Mesenteric fat pad (tissue), 1 donor: ENCODE data around the gene FRMD5. TPM values are rescaled to one million over a fixed set of nuclear protein-coding genes. Genes with fewer than 3 reads are reported as not detected.
"Not testable (repeated sequence)": the region's sequence is repeated elsewhere in the genome, so short reads cannot be mapped to it uniquely, and the experiment has no call there.

ENCODE experiments used
- DNase-seq: peaks from one replicate; pipeline ENCODE4 v3.0.0-alpha.2; 2020; ENCODE audit warnings: low spot score
- long read RNA-seq: library from polyadenylated mRNA; unstranded; transcript quantifications from one replicate; pipeline ENCODE4 v2.0.0, GENCODE V29; 2020
- total RNA-seq: library from RNA; stranded (reverse); fragmentation: NEBNext Ultra II Directional; extraction: Animal tissue kit (Norgen Biotek cat#: 25700); gene quantifications from one replicate; pipeline ENCODE4 v1.2.1, GENCODE V29; 2021
- donor health status: DM: yes; HTN: yes; CAD: no.

Gene FRMD5
- total RNA-seq: 0.13 TPM
- long read RNA-seq: 0 reads

DNA sequence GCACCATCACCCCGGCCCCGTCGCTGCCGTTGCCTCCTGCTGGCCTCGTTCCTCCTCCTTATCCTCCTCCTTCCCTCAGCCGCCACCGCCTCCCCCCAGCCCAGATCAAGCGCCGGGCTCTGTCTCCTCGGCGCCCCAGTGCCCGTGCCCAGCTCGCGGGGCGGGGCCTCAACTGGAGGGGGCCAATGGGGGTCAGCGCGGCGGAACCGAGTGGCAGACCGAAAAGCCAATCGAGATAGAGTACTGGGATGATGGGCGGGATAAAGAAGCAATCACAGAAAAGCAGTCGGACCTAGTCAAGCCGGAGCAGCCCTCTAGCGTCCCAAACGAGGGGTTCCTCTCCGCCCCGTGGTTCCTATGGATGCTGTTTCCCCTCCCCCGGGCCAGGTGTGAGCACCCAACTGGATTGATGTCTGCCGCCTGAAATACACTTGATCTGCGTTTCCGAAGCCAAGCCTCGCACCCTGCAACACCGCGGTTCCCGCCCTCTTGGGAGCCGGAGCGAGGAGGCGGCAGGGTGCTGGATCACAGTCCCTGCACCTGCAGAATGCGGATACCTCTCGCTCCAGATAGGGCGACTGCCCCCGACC lies at the start of gene FRMD5:
TSS of gene FRMD5 (minus strand) at position 121 of the 590 bp plus-strand sequence.
- peak; percentile 93 for DNase-seq

DNA sequence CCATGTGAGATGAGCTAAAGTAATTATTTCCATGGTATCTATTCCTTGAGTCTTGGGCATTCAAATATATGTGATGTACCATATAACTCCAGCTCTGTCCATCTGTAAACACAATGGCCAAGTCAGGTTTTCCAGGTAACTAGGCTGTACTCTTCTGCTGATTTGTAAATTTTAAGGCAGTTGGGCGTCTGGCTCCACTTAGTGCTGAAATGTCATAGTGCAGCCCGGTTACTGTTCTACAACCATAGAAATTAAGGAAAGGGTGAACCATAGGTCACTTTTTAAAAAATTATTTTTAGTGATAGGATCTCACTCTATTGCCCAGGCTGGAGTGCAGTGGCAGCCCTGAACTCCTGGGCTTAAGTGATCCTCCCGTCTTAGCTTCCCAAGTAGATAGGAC lies 48.8 kb upstream of the FRMD5 start:
- DNase-seq: no peak

DNA sequence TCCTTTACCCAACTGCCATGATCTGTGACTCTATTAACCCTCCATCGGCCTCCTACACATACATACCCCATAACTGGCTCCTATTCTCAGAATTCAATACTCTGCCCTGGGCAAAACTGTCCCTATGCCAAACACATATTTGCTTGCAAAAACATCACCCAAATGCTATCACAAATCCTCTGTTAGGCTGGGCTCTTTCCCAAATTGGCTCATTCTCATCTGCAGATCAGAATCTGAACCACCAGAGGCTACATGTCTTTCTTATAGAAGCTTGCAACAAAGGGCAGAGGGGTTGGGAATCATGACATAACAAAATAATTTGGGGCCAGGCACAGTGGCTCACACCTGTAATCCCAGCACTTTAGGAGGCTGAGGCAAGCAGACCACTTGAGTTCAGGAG lies 48.1 kb upstream of the FRMD5 start:
- no peak for DNase-seq

DNA sequence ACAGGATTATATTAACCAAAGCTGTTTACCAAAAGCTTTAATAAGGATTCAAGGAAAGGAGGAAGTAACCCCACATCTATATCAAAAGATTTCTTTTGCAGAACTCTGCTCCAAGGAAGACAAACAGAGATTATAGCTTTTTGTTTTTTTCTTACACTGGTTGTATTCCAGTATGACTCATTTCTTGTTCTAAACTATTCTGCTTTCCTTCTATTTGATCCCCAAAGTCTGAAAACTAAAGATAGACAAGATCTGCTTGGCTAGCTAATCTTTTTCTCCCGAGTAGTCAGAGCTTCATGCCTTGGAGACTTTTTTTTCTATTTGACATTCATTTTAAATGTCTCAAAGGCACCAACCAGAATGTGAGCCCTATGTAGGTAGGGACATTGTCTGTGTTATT lies 36.8 kb upstream of the FRMD5 start:
- DNase-seq: no peak

DNA sequence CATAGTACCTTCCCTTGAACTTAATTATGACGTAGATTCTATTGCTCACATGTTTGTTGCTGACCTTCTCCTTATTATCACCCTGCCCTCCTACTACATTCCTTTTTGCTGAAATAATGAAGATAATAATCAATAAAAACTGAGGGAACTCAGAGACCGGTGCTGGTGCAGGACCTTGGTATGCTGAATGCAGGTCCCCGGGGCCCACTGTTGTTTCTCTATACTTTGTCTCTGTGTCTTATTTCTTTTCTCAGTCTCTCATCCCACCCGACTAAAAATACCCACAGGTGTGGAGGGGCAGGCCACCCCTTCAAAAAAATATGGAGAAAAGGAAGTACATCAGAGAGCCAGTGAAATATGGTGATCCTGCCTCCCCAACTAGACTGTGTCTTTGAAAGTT lies 34.2 kb upstream of the FRMD5 start:
- not testable (repeated sequence) for DNase-seq

DNA sequence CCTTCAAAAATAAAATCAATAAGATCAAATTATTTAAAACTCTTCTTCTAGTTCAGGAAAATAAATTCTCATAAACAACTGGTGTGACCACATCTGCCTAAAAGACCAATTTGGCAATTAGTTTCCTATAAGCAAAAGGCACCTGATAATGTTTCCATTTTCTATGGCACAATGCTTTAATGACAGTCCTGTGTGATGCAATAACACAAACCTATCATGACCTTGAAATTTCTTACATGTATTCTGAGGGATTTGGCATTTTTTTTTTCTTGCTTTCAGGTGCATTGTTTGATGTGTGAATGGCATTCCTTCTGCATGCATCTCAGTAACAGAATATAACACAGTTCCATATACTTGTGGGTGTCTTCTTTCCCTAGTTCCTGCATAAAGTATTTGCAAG lies 32.5 kb upstream of the FRMD5 start:
- no peak for DNase-seq

DNA sequence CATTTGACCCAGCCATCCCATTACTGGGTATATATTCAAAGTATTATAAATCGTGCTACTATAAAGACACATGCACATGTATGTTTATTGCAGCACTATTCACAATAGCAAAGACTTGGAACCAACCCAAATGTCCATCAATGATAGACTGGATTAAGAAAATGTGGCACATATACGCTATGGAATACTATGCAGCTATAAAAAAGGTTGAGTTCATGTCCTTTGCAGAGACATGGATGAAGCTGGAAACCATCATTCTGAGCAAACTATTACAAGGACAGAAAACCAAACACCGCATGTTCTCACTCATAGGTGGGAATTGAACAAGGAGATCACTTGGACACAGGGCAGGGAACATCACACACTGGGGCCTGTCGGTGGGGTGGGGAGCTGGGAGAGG lies 31.9 kb upstream of the FRMD5 start:
- not testable (repeated sequence) for DNase-seq

DNA sequence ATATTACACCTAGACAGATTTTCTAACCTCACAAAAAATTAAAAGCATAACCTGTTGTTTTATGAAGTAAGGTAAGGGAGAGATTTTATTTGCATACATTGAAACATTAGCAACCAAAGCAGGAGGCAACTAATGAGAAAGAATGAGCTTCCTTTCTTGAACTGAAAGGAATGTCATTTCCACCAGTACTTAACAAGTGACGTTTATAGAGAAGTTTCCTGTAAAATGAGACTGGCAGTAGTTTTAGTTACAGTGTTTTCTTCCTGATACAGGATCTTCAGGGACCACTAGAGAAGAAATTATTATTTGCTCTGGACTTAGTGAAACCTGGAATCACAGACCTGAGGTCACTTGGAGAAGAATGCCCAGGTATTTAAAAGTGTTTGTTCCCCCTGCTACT lies 27.4 kb upstream of the FRMD5 start:
- no peak for DNase-seq

DNA sequence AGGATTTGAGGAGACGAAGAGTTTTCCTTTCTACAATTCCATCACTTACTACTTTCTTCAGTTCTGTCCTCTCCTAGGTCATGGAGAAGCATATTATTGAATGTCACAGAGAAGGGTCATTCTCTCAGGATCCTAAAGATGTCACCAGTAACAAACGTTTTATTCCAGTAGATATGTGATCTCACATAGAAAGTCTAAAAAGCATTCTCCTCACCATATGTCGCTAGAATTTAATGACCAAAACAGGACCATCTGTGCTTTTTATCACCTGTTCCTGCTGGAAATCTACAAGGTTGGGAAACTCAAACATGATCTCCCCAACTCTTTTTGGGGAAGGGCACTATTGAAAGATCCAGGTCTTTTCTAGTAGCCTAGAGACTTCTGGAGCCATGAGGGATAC lies 24.0 kb upstream of the FRMD5 start:
- no peak for DNase-seq

DNA sequence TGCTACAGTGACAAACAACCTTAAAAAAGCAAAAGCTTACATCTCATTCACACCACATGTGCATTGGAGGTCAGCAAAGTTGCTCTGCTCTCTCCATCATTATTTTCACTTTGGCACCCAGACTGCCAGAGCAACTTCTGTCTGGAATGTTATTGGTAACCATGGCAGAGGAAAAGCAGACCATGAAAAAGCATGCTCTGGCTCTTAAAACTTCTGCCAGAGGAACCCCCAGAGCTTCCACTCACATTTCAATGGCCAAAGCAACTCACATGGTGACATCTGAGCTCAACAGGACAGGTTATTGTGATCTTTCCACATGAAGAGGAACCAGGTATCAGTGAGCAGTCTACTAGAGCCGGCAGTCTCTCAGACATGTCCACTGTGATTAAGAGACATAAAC lies 21.9 kb upstream of the FRMD5 start:
- no peak for DNase-seq

DNA sequence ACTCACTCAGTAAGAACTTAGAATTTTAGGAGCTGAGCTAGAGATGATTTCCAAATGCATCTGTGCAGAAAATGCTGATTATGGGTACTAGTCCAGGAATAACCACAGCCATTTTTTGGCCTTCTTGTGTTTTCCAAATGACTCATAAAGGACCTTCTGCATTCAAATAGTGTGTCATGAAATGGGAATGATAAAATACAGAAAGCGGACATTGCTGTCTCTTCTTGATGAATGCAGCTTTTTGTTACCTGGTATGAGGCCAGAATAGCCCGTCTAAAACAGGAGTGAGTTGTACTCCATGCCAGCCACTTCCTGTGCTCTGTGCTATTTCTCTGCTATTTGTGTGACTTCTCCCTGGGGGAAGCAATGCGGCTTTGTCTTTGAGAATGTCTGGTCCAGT lies 20.5 kb upstream of the FRMD5 start:
- no peak for DNase-seq

DNA sequence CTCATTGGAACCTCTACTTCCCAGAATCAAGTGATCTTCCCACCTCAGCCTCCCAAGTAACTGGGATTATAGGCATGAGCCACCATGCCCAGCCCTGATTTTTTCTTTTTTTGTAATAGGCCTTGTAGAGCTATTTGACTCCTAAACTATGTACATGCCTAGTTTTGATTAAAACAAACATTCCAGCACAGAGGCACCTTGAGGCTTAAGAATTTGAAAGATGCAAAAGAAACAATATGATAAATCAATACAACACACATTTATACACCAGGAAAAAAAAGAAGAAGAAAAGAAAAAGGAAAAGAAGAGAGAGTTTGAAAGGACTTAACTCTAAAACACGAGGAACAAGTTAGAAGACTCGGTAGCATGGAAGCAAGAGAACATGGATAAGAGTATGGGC lies 13.9 kb upstream of the FRMD5 start:
- DNase-seq: no peak

DNA sequence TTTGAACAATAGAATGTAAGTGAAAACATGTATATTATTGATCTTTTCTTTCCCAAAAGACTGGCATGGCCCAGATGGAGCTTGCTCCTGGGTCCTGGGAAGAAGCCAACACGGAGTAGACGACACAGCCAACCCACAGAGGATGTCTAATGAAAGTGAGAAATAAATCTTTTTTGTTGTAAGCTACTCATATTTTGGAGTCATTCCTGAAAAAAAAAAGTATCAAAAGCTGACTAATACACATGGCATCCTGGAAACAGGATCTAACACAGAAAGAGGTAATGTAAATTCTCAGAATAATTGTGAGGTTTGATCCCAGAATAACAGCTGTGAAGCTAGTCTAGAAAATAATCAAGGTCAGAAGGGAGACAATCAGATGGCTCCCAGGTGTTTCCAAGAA lies 12.6 kb upstream of the FRMD5 start:
- DNase-seq: no peak

DNA sequence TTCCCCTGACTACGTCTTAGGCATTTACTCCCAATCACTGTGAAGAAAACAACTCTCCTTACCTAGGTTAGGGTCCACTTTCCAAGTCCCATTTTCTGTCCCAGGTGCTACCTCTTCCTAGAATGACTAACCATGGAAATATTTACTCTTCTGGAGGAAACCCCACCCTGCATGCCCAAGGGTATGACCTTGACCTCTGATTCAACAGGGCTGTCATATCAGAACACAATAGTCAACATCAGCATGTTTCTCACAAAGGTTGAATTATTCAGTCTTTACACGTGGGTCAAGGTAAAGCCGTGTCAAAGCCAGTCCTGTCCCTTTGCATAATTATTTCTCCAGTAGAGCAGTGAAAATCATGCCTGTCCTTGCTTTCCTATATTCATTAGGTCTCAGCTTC lies 4.3 kb upstream of the FRMD5 start:
- no peak for DNase-seq

DNA sequence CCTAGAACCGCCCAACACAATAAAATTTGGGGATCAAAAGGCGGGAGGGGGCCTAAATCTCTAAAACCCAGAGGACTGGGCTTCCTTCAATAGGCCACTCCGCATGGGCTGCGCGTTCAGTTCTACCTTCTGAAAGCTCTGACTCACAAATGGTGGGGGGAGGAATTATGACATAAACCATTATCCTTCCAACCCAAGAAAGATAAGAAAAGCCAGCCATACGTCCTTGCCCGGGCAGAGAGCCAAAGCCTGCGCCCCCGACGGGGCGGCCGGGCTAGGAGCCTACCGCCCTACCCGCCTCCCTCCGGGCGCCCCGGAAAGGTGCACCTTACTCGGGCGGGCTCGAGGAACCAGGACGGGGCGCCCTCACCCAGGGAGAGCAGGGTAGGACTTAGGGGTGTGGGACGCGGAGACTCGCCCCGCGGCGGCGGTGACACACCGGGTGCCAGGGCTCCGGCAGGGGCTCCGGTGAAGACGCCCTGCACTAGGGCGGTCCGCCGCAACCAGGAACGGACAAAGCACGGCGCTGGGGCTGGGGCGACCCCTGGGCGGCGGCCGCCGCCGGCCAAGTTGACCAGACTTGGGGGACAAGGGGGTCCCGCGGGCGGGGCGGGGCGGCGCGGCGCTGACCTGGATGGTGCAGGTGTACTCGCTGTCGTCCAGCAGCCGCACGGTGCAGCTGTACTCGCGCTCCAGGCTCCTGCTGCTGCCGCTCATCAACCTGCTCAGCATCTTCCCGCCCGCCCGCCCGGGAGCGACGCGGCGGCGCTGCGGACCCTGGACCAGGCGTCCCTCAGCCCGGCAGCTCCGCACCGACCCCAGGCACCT lies 534 bp downstream of the FRMD5 start:
- DNase-seq: no peak

DNA sequence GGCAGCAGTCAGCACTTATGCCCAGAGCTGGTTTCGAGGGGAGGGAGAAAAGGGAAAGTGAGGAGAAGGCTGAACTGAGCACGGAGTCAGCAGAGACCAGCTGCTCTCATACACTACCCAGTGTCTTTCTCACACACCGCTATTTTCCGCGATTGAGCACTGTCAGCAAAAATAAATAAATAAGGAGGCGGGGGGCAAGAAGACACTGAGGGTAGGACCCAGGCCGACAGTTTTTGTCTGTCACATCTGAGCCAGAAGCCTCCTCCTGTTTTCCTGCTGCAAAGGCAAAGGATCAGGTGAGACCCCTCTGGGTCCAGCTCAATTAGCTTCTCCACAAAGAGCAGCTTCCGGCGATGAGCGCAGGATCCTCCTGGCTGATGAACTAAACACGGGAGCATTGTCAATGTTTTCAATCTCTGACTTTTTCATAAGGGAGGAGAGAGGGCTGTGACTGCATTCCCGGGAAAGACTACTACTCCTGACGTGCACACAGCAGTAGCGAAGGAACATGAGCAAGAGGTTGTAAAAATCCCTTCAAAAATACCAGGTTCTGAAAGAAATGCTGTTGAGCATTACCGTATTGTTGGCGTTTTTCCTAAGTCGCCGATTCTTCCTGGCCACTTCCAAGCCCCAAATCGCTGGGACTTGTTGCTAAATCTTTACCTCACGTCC lies 1.3 kb downstream of the FRMD5 start:
- DNase-seq: no peak

DNA sequence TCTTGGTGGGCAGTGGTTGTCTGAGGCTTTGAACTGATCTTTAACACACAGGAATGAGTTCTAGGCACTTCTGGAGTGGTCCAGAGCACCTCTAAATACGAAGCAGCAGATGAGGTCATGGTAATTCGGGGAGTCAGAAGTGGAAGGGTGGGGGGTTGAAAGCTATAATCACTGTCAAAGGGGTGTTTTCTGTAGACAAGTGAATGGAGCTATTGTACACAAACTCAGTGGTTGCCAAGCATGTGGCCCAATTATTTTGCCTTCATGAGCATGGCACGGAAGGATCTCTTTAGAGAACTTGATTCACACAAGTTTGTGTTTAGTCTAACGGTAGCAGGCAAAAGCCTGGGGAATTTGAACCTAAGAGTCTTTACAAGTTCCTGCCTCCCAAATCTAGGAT lies 6.3 kb downstream of the FRMD5 start:
- DNase-seq: no peak

DNA sequence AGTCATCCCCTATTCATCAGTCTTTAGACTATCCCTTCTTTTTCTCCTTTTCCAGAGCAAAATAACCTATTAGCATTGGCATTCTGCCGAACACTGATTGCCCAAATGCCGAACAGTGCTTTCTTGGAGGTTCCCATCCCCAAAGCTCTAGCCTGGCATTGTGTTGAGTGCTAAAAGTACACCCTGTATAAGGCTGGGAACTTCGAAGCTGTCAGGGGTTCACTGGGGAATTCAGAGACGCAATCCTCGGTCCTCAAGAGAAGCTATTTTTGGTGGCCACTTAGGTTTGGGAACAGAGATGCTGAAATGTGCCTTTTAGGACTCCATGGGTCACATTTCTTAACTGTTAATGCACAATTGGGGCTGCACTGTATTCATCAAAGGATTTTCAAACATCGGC lies 8.4 kb downstream of the FRMD5 start:
- DNase-seq: no peak

DNA sequence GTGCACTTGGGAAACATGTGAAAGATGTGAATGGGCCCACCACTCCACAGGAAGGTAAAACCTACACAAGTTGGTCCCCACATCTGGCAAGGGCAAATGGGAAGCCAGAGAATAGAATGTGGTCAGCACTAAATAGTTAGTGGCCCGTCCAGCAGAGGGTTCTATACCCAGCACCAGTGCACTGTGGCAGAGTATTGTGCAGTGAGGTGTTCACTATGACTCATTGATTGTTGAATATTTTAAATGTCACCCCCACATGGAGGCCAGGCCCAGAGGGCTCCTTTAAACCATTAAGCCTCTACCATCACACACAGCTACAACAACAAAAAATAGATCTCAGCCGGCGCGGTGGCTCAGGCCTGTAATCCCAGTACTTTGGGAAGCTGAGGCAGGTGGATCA lies 11.7 kb downstream of the FRMD5 start:
- no peak for DNase-seq

DNA sequence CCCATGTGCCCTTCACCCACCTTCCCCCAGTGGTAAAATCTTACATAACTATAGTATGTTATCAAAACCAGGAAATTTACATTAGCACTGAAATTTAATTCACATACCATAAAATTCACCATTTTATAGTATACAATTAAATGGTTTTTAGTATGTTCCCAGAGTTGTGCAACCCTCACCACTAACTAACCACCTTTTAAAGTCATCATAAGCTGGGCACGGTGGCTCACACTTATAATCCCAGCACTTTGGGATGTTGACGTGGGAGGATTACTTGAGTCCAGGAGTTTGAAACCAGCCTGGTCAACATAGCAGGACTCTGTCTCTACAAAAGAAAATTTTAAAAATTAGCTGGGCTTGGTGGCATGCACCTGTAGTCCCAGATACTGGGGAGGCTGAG lies 13.7 kb downstream of the FRMD5 start:
- no peak for DNase-seq

DNA sequence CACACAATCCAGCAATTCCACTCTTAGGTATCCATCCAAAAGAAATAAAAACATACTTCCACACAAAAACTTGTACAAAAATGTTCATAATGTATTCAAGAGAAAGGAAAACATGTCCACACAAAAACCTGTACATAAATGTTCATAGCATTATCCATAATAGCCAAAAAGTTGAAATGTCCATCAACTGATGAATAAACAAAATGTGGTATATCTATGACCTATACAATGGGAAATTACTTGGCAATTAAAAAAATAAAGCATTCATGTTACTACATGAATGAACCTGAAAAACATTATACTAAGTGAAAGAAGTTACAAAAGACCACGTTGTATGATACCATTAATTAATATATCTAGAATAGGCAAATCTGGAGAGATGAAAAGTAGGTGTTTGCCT lies 17.9 kb downstream of the FRMD5 start:
- DNase-seq: no peak

DNA sequence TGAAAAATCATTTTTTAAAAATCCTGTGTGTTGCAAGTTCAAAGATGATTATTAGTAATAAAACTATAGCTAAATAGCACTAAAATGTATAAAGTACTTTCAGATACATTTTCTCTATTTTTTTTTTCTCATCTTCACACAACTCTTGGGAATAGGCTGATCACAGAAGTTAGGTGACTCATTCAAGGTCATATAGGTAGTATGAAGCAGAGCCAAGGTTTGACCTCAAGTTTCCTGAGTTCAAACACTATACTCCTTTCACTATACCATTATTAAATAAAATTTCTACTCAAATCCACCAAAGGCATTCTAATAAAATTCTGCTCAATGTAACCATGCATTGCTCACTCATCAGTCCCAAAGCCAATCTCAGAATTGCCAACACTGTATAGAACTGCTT lies 21.3 kb downstream of the FRMD5 start:
- DNase-seq: no peak

DNA sequence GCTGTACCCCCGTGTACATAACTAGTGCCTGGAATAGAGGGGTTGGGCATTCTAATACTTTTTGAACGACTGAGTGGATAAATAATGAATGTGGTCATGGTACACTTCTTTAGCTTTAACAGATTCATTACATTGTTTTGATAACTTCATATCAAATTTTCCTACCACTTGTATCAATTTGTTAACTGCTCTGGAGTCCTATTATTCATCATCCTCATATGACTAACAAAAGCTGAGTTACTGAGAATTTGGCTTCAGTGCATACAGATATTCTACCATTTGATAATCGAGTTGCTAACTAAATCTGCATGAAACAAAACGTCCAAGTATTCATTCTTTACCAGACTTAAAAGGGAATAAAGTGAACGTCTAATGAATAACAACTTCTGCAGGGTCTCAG lies 31.7 kb downstream of the FRMD5 start:
- no peak for DNase-seq
